HG02870 (cell line): ENCODE results near the gene CENPC.
"Not testable (repeated sequence)": the region's sequence is repeated elsewhere in the genome, so short reads cannot be mapped to it uniquely, and the experiment has no call there.

Experiments used
- ATAC-seq: cut with Tn5 transposase; IDR thresholded peaks from one replicate; pipeline ENCODE4 v1.9.1; 2021; ENCODE audit warnings: mild to moderate bottlenecking, moderate library complexity; ENCODE audit not compliant: unreplicated experiment

The CENPC gene

DNA sequence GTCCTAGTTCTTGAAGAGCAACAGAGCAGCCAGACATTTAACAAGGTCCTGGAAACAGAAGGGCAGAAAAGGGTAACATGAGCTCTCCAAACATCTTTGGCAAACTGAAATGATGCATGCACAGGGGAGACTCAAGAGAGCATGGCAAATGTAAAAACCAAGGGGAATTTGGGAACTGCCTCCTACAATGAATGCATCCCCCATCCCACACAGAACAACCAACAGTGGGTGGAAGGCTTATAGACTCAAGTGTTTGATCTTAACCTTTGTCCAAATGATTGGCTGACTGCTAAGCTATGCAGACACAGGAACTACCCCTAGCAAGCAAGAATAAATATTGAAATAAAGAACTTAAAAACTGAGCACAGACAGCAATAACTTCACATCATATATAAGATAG is 74.4 kb downstream of the CENPC start:
- no peak for ATAC-seq

DNA sequence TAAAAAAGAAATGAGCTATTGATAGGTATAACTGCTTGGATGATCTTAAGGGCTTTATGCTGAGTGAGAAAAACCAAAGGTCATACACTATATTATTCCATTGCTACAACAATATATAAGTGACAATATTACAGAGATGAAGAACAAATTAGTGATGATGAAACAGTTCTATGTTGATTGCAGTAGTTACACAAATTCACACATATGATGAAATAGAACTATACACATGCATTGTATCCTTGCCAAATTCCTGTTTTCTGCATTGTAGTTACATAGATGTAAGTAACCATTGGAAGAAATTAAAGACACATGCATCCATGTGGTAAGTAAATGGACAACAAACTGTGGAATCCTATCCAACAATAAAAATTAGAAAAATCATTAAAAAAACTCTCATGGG is 76.5 kb downstream of the CENPC start:
- no peak for ATAC-seq

DNA sequence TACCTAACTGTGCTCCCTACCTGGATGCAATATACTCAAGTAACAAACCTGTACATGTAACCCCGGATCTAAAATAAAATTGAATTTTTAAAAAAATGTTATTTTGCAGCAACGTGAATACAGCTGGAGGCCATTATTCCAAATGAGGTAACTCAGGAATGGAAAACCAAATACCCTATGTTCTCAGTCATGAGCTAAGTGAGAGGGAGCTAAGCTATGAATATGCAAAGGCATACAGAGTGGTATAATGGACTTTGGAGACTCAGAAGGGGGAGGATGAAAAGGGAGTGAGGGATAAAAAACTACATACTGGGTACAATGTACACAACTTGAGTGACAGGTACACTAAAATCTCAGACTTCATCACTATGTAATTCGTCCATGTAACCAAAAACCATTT is 78.6 kb downstream of the CENPC start:
- no peak for ATAC-seq

GRCh38 chr4:67465763-67466052 is 79.6 kb downstream of the CENPC start:
- no peak for ATAC-seq

DNA sequence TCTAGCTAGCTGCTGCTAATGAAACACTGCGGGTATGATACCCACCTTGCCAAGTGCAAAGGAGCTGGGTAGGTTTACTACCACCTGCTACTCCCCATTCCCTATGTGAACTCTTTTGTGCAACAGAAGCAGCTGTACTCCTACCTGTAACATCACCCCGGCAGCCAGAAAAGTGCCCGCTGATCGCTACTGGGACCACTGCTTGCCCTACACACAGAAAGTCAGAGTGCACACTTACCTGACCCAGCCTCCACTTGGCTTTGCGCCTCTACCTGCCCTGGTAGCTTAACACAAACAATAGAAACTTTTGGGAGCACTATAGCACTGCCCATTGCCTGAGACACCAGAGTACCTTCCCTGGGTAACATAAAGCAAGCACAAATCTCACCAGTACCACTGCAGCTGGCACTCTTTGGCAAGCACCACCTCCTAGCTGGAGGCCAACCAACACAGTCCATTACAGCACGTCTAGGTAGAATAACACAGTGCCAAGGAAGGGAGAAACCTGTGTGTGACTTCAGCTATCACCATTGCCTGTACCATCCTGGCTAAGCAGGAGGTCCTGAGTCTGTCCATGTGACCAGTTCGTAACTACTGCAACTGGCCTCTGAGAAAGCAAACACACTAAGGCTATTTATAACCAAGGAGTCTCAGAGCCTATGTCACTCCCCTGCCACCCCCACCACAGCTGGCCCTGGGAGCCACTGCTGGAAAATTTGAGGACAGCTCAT is 80.1 kb downstream of the CENPC start:
- ATAC-seq = no peak

GRCh38 chr4:67460574-67460973 is 84.7 kb downstream of the CENPC start:
- ATAC-seq = no peak

- ATAC-seq = no peak
Observed at GRCh38 chr4:67459164-67459563, 86.1 kb downstream of the CENPC start.

DNA sequence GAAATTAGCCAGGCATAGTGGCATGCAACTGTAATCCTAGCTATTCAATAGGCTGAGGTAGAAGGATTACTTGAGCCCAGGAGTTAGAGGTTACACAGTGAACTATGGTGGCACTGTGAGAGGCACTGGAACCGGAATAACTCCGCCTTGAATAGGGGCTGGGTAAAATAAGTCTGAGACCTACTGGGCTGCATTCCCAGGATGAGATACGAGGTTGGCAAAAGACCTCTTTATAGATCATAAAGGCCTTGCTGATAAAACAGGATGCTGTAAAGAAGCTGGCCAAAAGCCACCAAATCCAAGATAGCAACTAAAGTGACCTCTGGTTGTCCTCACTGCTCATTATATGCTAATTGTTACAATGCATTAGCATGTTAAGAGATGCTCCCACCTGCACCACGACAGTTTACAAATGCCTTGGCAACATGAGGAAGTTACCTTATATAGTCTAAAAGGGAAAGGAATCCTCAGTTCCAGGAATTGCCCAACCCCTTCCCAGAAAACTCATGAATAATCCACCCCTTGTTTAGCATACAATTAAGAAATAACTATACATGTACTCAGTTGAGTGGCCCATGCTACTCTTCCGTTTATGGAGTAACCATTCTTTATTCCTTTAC is 88.6 kb downstream of the CENPC start:
- no peak for ATAC-seq

DNA sequence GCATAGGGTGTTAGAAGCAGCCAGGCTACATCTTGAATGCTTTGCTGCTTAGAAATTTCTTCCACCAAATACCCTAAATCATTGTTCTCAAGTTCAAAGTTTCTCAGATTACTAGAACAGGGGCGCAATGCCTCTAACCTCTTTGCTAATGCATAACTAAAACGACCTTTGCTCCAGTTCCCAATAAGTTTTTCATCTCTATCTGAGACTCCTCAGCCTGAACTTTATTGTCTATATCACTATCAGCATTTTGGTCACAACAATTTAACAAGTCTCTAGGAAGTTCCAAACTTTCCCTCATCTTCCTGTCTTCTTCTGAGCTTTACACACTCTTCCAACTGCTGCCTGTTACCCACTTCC is 92.5 kb downstream of the CENPC start:
- ATAC-seq = not testable (repeated sequence)

DNA sequence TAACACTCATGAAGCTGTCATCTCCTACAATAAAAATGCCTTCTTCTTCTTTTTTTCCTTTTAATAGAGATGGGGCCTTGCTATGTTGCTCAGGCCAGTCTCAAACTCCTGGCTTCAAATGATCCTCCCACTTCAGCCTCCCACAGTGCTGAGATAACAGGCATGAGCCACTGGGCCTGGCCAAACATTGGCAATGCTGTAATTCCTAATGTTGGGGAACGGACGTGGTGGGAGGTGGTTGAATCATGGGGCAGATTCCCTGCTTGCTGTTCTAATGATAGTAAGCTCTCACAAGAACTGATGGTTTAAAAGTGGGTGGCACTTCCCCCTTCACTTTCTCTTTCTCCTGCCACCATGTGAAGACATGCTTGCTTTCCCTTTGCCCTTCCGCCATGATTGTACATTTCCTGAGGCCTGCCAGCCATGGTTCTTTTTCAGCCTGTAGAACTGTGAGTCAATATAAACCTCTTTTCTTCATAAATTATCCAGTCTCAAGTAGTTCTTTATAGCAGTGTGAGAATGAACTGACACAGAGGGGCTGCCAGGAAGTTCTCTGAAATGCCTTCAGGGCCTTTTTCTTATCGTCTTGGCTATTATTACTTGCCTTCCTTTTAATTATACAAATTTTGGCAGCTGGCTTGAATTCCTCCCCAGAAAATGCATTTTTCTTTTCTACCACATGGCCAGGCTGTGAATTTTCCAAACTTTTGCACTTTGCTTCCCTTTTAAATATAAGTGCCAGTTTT is 93.0 kb downstream of the CENPC start:
- ATAC-seq = no peak

DNA sequence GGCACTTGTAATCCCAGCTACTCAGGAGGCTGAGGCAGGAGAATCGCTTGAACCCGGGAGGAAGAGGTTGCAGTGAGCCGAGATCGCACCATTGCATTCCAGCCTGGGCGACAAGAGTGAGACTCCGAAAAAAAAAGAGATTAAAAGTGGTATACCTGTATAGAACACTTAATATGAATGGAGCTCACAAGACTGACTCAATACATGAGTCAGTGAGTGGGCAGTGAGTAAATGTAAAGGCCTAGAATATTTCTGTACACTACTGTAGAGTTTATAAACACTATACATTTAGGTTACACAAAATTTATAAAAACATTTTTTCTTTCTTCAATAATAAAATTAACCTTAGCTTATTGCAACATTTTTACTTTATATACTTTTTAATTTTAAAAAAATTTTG is 93.8 kb downstream of the CENPC start:
- ATAC-seq = no peak

DNA sequence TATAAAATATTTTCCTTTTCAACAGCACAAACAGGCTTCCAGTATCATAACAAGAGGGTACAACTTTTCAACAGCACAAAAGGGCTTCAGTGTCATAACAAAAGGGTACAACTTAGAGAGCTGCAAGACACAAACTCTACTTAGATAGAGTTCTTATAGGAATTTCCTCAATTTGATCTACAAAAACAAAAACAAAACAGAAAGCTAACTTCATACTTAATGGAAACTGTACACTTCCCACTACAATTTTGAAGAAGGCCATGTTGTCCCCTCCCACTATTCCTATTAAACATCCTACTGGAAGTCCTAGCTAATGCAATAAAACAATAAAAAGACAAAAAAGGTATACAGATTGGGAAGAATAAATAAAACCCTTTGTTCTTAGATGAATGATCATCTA is 96.7 kb downstream of the CENPC start:
- ATAC-seq = no peak

- no peak for ATAC-seq
Observed at GRCh38 chr4:67447873-67448272, 97.4 kb downstream of the CENPC start.

DNA sequence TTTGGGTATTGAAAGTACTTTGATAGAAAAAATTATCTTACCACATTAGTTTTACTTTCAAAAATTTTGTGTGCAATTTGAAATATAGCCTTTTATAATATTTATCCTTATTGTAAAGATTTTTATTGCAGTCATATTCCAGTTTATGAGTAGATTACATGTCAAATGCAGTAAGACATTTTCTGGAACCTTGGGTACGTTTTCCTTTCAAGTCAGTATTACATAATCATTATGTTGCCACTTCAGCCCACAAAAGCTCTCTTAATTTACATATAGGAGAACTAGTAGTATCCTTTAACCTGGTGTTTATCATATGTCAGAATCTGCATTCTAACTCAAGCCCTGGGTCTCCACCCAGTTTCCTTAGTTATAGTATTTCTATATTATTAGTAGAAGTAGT is 98.5 kb downstream of the CENPC start:
- no peak for ATAC-seq

- not testable (repeated sequence) for ATAC-seq
Observed at GRCh38 chr4:67445881-67446280, 99.4 kb downstream of the CENPC start.

GRCh38 chr4:67438975-67439374 is 106.3 kb downstream of the CENPC start:
- ATAC-seq = no peak

DNA sequence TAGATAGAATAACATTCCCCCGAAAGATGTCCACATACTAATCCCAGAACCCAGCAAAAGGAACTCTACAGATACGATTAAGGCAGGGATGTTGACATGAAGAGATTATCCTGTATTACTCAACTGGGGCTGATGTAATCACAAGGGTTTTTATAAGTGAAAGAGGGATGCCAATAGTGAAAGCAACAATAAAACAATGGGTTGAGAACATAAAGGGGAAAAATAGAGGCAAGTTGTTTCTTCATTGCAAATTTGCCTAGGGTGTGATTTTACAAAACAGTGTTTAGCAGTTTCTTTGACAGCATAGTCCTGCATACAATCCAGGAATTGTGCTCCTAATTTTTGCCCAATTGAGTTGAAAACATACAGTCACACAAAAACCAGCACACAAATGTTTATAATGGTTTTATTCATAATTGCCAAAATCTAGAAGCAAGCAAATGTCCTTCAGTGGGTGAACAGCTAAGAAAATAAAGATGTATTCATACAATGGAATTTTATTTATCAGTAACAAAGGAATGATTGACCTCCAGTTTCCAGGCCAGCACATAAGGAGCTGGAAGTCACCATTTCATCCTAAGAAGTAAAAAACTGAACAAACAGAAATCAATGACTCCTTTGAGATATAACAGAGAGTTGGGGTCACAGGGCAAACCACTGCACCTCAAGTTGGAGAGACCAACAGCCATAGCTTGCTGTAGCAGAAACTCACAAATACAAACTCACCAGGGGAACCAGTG is 107.2 kb downstream of the CENPC start:
- no peak for ATAC-seq

- no peak for ATAC-seq
Observed at GRCh38 chr4:67436742-67437141, 108.6 kb downstream of the CENPC start.

DNA sequence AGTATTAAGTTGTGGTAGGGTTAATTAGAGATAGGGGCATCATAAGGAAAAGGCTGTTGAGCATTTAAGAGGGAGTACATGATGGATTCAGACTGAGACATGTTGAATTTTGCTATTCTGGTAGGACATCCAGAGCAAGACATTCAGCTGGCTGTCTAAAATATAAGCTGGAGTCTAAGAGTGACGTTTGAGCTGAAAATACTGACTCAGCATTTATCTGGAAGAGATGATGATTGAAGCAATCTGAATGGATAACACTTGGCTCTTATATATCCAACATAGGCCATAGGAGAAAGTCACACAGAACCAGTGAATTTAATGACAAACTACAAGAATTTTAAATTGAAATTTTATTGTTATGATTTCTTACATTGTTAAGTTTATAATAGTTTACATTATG is 114.3 kb downstream of the CENPC start:
- no peak for ATAC-seq

DNA sequence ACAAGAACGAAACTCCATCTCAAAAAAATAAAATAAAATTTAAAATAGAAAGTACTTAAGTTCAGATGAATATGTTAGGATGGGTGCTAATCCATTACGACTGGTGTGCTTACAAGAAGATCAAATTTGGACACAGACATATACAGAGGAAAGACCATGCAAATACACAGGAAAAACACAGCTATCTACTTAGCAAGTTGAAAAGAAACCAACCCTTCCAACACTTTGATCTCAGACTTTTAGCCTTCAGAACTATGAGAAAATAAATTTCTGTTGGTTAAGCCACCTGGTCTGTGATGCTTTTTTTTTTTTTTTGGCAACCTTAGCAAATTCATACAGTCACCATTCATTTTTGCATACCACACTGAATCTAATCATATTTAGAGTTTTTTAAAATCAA is 116.5 kb downstream of the CENPC start:
- ATAC-seq = no peak
